NCI-H1436 (cell line): ENCODE results near the gene FOXE3.

Experiments used
- DNase-seq: peaks from one replicate; lab custom pipeline; 2025; lab: John Stamatoyannopoulos, UW

FOXE3 gene

GRCh38 chr1:47415728-47416318 is at the start of gene FOXE3:
Gene FOXE3, plus strand, starts transcription at chr1:47416285. Its CDS starts 31 bp downstream, at chr1:47416316.
- no peak for DNase-seq

- DNase-seq: no peak
Measured at GRCh38 chr1:47367651-47368050, 48.4 kb upstream of the FOXE3 start.

GRCh38 chr1:47371016-47371517 is 45.0 kb upstream of the FOXE3 start:
- DNase-seq: no peak

- no peak for DNase-seq
Measured at GRCh38 chr1:47374501-47374900, 41.6 kb upstream of the FOXE3 start.

- no peak for DNase-seq
Measured at GRCh38 chr1:47378147-47378546, 37.9 kb upstream of the FOXE3 start.

GRCh38 chr1:47380699-47381098 is 35.4 kb upstream of the FOXE3 start:
- no peak for DNase-seq

- DNase-seq: no peak
Measured at GRCh38 chr1:47382399-47382983, 33.6 kb upstream of the FOXE3 start.

- no peak for DNase-seq
Measured at GRCh38 chr1:47384083-47384482, 32.0 kb upstream of the FOXE3 start.

- no peak for DNase-seq
Measured at GRCh38 chr1:47385020-47385419, 31.1 kb upstream of the FOXE3 start.

- DNase-seq: no peak
Measured at GRCh38 chr1:47386268-47386667, 29.8 kb upstream of the FOXE3 start.

GRCh38 chr1:47388030-47388890 is 27.8 kb upstream of the FOXE3 start:
- no peak for DNase-seq

- peak; percentile 44 for DNase-seq
Measured at GRCh38 chr1:47388891-47389238, 27.2 kb upstream of the FOXE3 start.

GRCh38 chr1:47389731-47390130 is 26.4 kb upstream of the FOXE3 start:
- DNase-seq: no peak

- no peak for DNase-seq
Measured at GRCh38 chr1:47390843-47391242, 25.2 kb upstream of the FOXE3 start.

- no peak for DNase-seq
Measured at GRCh38 chr1:47393141-47393540, 22.9 kb upstream of the FOXE3 start.

GRCh38 chr1:47395433-47395832 is 20.7 kb upstream of the FOXE3 start:
- no peak for DNase-seq

GRCh38 chr1:47396671-47397196 is 19.4 kb upstream of the FOXE3 start:
- DNase-seq: no peak

- DNase-seq: no peak
Measured at GRCh38 chr1:47399138-47399845, 16.8 kb upstream of the FOXE3 start.

GRCh38 chr1:47399846-47400155 is 16.3 kb upstream of the FOXE3 start:
- DNase-seq: no peak

GRCh38 chr1:47401761-47402160 is 14.3 kb upstream of the FOXE3 start:
- no peak for DNase-seq

- DNase-seq: no peak
Measured at GRCh38 chr1:47402591-47402990, 13.5 kb upstream of the FOXE3 start.

- DNase-seq: no peak
Measured at GRCh38 chr1:47403321-47403910, 12.7 kb upstream of the FOXE3 start.
